DND-41 (cell line): Measurements from ENCODE around the gene RPL35A.
"Not testable (repeated sequence)": the region's sequence is repeated elsewhere in the genome, so short reads cannot be mapped to it uniquely, and the experiment has no call there.

Source experiments
- ATAC-seq: fragments of 200-7000 bp; cut with Tn5 transposase; 3 replicates; pipeline ENCODE4 v1.9.1; 2021; ENCODE audit warnings: low read depth; ENCODE audit not compliant: insufficient read depth
- DNase-seq: peaks from one replicate; pipeline ENCODE4 v3.0.0-alpha.2; 2020
- H2AFZ ChIP-seq: 2 replicates; pipeline ENCODE4 v1.6.0; 2012; ENCODE audit warnings: low read depth, low read length
- H3K27ac ChIP-seq: 2 replicates; pipeline ENCODE4 v1.5.1; 2012; ENCODE audit warnings: low read length, inconsistent platforms
- H3K27me3 ChIP-seq: fragments of 200-600 bp; sonication (generic); 2 replicates; pipeline ENCODE4 v1.6.0; 2012; ENCODE audit warnings: low read length, mild to moderate bottlenecking, inconsistent platforms; ENCODE audit not compliant: insufficient read depth, poor library complexity
- H3K36me3 ChIP-seq: 2 replicates; pipeline ENCODE4 v1.5.1; 2012; ENCODE audit warnings: low read length, inconsistent platforms; ENCODE audit not compliant: insufficient read depth
- H3K4me1 ChIP-seq: 2 replicates; pipeline ENCODE4 v1.5.1; 2012; ENCODE audit warnings: mild to moderate bottlenecking, low read length; ENCODE audit not compliant: insufficient read depth
- H3K4me2 ChIP-seq: 2 replicates; pipeline ENCODE4 v1.6.0; 2012; ENCODE audit warnings: mild to moderate bottlenecking, moderate library complexity, low read length, inconsistent platforms; ENCODE audit not compliant: insufficient read depth
- H3K4me3 ChIP-seq, 2 experiments: fragments of 200-600 bp in 1 of 2; shearing (Covaris generic) in 1 of 2; 2 replicates each; pipeline ENCODE4 v1.5.1; 2012 to 2016; ENCODE audit warnings: inconsistent platforms in 2 of 2, low read length in 2 of 2, mild to moderate bottlenecking in 2 of 2, low read depth in 1 of 2, moderate library complexity in 1 of 2
- H3K79me2 ChIP-seq: 2 replicates; pipeline ENCODE4 v1.6.0; 2012; ENCODE audit warnings: low read length, inconsistent platforms; ENCODE audit not compliant: insufficient read depth
- H3K9ac ChIP-seq: 2 replicates; pipeline ENCODE4 v1.6.0; 2012; ENCODE audit warnings: low read depth, mild to moderate bottlenecking, inconsistent platforms, low read length, moderate library complexity
- H3K9me3 ChIP-seq: 2 replicates; pipeline ENCODE4 v1.5.1; 2012; ENCODE audit warnings: low read length, moderate library complexity, mild to moderate bottlenecking, inconsistent platforms; ENCODE audit not compliant: insufficient read depth, severe bottlenecking
- H4K20me1 ChIP-seq: 2 replicates; pipeline ENCODE4 v1.6.0; 2012; ENCODE audit warnings: low read length; ENCODE audit not compliant: insufficient read depth
- EZH2 ChIP-seq: IDR thresholded peaks from 3 replicates; pipeline ENCODE4 v1.6.1; 2012; ENCODE audit warnings: borderline replicate concordance, low read depth, mild to moderate bottlenecking, moderate library complexity, low read length, inconsistent platforms; ENCODE audit not compliant: severe bottlenecking
- TF ChIP-seq, protein P1 (sequence below): IDR thresholded peaks from 2 replicates; pipeline ENCODE4 v1.5.1; 2012; ENCODE audit warnings: borderline replicate concordance, low read length, moderate library complexity, mild to moderate bottlenecking; ENCODE audit not compliant: poor library complexity, severe bottlenecking; ENCODE audit errors: extremely low read depth

Gene RPL35A

DNA sequence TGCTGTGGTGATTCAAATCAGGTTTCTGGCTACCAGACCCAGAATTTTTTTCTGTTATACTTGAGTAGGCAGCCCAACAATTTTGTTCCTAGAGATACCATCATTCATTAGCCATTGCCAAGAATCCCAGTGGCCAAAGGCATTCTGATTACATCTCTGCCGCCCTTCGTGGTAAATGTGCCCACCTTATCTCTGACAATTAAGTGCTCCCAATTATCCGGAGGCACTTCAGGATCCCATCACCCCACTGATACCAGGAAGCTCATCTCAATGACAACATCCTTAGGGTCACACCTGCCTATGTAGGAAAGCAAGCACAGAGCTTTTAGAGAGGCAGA lies 43.2 kb upstream of the RPL35A start:
- Histone ChIP-seq H3K4me1 (no peaks in the 10 kb centered on the region), H4K20me1 (no peaks in the 10 kb centered on the region), H3K36me3 (no peaks in the 10 kb centered on the region), H2AFZ (no peak overlapping the region), H3K4me3 (no peak overlapping the region), H3K79me2 (no peaks in the 10 kb centered on the region), H3K27ac (no peak overlapping the region), H3K9me3 (no peaks in the 10 kb centered on the region), H3K4me2 (no peak overlapping the region), H3K9ac (no peak overlapping the region), H3K27me3 (no peaks in the 10 kb centered on the region)
- ATAC-seq (no peak), DNase-seq (no peak)
- no peak for TF ChIP-seq EZH2
- TF ChIP-seq, protein P1, sequence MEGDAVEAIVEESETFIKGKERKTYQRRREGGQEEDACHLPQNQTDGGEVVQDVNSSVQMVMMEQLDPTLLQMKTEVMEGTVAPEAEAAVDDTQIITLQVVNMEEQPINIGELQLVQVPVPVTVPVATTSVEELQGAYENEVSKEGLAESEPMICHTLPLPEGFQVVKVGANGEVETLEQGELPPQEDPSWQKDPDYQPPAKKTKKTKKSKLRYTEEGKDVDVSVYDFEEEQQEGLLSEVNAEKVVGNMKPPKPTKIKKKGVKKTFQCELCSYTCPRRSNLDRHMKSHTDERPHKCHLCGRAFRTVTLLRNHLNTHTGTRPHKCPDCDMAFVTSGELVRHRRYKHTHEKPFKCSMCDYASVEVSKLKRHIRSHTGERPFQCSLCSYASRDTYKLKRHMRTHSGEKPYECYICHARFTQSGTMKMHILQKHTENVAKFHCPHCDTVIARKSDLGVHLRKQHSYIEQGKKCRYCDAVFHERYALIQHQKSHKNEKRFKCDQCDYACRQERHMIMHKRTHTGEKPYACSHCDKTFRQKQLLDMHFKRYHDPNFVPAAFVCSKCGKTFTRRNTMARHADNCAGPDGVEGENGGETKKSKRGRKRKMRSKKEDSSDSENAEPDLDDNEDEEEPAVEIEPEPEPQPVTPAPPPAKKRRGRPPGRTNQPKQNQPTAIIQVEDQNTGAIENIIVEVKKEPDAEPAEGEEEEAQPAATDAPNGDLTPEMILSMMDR, result no peak

DNA sequence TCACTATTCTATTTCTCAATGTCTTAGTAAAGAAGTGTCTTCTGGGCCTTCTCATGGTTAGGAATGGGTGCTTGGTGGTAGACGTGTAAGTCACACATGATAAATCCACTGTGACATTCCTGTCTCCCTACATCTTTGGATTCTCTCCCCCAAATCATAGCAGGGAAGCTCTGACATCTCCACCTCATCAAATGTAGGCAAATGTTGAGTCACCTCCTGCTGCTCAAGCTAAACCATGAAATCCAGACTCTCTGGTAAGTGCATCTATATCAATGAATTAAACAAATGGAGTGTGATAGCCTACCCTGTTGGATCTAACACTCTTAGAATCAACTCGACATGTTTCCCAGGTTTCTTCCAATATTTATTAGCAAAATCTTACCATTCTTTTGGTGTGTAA lies 42.8 kb upstream of the RPL35A start:
- Histone ChIP-seq H3K27me3 (no peaks in the 10 kb centered on the region), H3K9ac (no peak overlapping the region), H3K4me3 (no peak overlapping the region), H3K9me3 (no peaks in the 10 kb centered on the region), H3K4me1 (no peaks in the 10 kb centered on the region), H4K20me1 (no peaks in the 10 kb centered on the region), H3K27ac (no peak overlapping the region), H3K79me2 (no peaks in the 10 kb centered on the region), H3K4me2 (no peak overlapping the region), H2AFZ (no peak overlapping the region), H3K36me3 (no peaks in the 10 kb centered on the region)
- no peak for ATAC-seq
- TF ChIP-seq, protein P1, result no peak
- TF ChIP-seq EZH2, result no peak
- DNase-seq, result no peak

DNA sequence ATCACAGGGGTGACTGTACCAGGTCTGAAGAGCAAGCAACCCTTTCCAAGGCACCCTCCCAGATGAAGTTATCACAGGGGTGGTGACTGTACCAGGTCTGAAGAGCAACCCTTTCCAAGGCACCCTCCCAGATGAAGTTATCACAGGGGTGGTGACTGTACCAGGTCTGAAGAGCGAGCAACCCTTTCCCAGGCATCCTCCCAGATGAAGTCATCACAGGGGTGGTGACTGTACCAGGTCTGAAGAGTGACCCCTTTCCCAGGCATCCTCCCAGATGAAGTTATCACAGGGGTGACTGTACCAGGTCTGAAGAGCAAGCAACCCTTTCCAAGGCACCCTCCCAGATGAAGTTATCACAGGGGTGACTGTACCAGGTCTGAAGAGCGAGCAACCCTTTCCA lies 41.4 kb upstream of the RPL35A start:
- H2AFZ ChIP-seq, H3K9ac ChIP-seq, H3K79me2 ChIP-seq, H4K20me1 ChIP-seq, H3K4me1 ChIP-seq, H3K27me3 ChIP-seq, H3K4me3 ChIP-seq, H3K4me2 ChIP-seq, ATAC-seq, DNase-seq, H3K36me3 ChIP-seq, H3K27ac ChIP-seq, H3K9me3 ChIP-seq: not testable (repeated sequence)

DNA sequence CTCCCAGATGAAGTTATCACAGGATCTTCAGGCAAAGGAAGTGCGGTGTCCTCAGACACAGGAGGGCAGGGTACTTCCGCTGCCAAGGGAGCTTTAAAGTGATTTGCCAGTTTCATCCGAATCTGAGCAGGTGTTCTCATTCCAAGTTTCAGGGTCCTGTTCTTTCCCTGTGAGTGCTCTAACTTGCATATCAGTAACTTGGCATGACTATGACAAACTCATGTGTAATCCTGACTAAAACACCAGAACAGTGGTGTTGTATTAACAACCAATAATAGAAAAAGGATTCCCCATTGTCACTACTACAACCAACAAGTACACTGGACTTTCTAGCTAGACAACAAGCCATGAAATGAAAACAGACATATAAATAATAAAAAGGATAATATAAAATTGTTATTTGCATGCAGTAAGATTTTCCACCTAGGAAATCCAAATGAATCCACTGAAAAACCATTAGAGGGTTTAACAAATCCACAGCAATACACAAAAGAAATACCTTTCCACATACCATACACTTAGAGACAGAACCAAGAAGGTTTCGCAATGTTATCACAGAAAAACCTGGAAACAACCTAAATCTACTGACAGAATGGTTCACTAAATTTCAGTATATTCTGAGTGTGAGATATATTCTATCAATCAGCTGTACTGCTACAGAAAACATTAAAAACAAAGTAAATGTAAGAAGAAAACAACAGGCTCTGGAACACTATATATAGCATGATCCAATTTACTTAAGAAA lies 40.9 kb upstream of the RPL35A start:
- DNase-seq (no peak), ATAC-seq (no peak)
- Histone ChIP-seq H3K4me2 (no peak overlapping the region), H3K9me3 (no peaks in the 10 kb centered on the region), H3K27ac (no peak overlapping the region), H3K27me3 (no peaks in the 10 kb centered on the region), H4K20me1 (no peaks in the 10 kb centered on the region), H3K4me3 (no peak overlapping the region), H3K4me1 (no peaks in the 10 kb centered on the region), H2AFZ (no peak overlapping the region), H3K9ac (no peak overlapping the region), H3K79me2 (no peaks in the 10 kb centered on the region), H3K36me3 (no peaks in the 10 kb centered on the region)
- TF ChIP-seq, protein P1, result no peak
- no peak for TF ChIP-seq EZH2
